A549 (cell line): ENCODE measurements around the gene NUDT14. TPM values are rescaled to one million over a fixed set of nuclear protein-coding genes. Genes with fewer than 3 reads are reported as not detected.
A peak's percentile ranks its signal among the peaks of the same experiment; 100 is the strongest.

Source experiments
- ATAC-seq, 2 experiments: fragments of 200-7000 bp in 1 of 2; fragments of >200 bp in 1 of 2; cut with Nextera tagmentation in 1 of 2; cut with Tn5 transposase in 1 of 2; 3 replicates each; pipeline versions ENCODE4 v1.8.0 to v1.9.1; 2018 to 2020; ENCODE audit warnings: mild to moderate bottlenecking in 1 of 2, moderate library complexity in 1 of 2
- CTCF ChIA-PET: fragments of 300-600 bp; sonication (Branson Sonifier 250); formaldehyde crosslinking; extraction: SDS; loops from one replicate; lab custom pipeline; 2021; ENCODE audit warnings: antibody characterized with exemption, inconsistent platforms; lab: Yijun Ruan, JAX
- POLR2A ChIA-PET: fragments of 350-600 bp; formaldehyde crosslinking; extraction: SDS; loops from one replicate; lab custom pipeline; 2021; ENCODE audit warnings: antibody characterized with exemption, inconsistent platforms; lab: Yijun Ruan, JAX
- DNase-seq, 2 experiments: peaks; one replicate each; pipeline versions ENCODE4 v3.0.0 to v3.0.0-alpha.2; 2011 to 2016; ENCODE audit warnings: low read depth in 1 of 2, low spot score in 1 of 2
- FAIRE-seq: peaks from 2 replicates; lab custom pipeline; 2011; peaks lifted over from hg19 to GRCh38; lab: Jason Lieb, UNC
- H3K27ac ChIP-seq, 2 experiments: fragments of >200 bp; sonication (Bioruptor Twin); formaldehyde crosslinking; 3 replicates each; pipeline ENCODE4 v1.5.1; 2016 to 2017
- H3K4me1 ChIP-seq: fragments of >200 bp; sonication (Bioruptor Twin); formaldehyde crosslinking; 3 replicates; pipeline ENCODE4 v1.6.1; 2016
- H3K4me2 ChIP-seq: fragments of >200 bp; sonication (Bioruptor Twin); formaldehyde crosslinking; 3 replicates; pipeline ENCODE4 v1.6.1; 2016
- H3K4me3 ChIP-seq: fragments of >200 bp; sonication (Bioruptor Twin); formaldehyde crosslinking; 3 replicates; pipeline ENCODE4 v1.5.1; 2016
- H3K9me3 ChIP-seq: fragments of >200 bp; sonication (Bioruptor Twin); formaldehyde crosslinking; 3 replicates; pipeline ENCODE4 v1.6.1; 2016
- BHLHE40 ChIP-seq: IDR thresholded peaks from 2 replicates; pipeline ENCODE4 v1.6.1; 2012; ENCODE audit warnings: low read depth, low read length, inconsistent platforms
- CBX2 ChIP-seq: fragments of 200-600 bp; sonication (generic); IDR thresholded peaks from 2 replicates; pipeline ENCODE4 v1.6.1; 2016; ENCODE audit warnings: low read depth, mild to moderate bottlenecking, borderline replicate concordance
- CEBPB ChIP-seq, 2 experiments: fragments of >200 bp in 1 of 2; sonication (Bioruptor Twin) in 1 of 2; formaldehyde crosslinking in 1 of 2; IDR thresholded peaks; 2 replicates each; pipeline ENCODE4 v1.6.1; 2012 to 2016
- CHD4 ChIP-seq: fragments of 200-600 bp; sonication (generic); IDR thresholded peaks from 2 replicates; pipeline ENCODE4 v1.6.1; 2016; ENCODE audit warnings: antibody characterized with exemption, mild to moderate bottlenecking, borderline replicate concordance
- EHMT2 ChIP-seq: fragments of 200-600 bp; sonication (generic); IDR thresholded peaks from 2 replicates; pipeline ENCODE4 v1.6.1; 2016; ENCODE audit warnings: antibody characterized with exemption, low read depth, mild to moderate bottlenecking, moderate library complexity
- ESRRA ChIP-seq: fragments of 150-350 bp; IDR thresholded peaks from 2 replicates; pipeline ENCODE4 v1.6.1; 2014; ENCODE audit warnings: mild to moderate bottlenecking, low read length, borderline replicate concordance
- HDAC2 ChIP-seq: fragments of 200-600 bp; sonication (generic); IDR thresholded peaks from 2 replicates; pipeline ENCODE4 v1.6.1; 2016
- HEYL ChIP-seq: fragments of 250-450 bp; sonication (Bioruptor Pico); IDR thresholded peaks from 2 replicates; pipeline ENCODE4 v1.8.0; 2021; ENCODE audit warnings: mild to moderate bottlenecking, moderate library complexity
- HOXA7 ChIP-seq: fragments of 250-450 bp; sonication (Bioruptor Pico); IDR thresholded peaks from 2 replicates; pipeline ENCODE4 v1.5.0; 2020; ENCODE audit warnings: mild to moderate bottlenecking, moderate library complexity
- HOXB5 ChIP-seq: fragments of 250-450 bp; sonication (Bioruptor Pico); IDR thresholded peaks from 2 replicates; pipeline ENCODE4 v1.5.0; 2020; ENCODE audit warnings: mild to moderate bottlenecking, moderate library complexity
- JUN ChIP-seq, 2 experiments: fragments of >200 bp; sonication (Bioruptor Twin); formaldehyde crosslinking; IDR thresholded peaks; 2 replicates in 1 of 2; 3 replicates in 1 of 2; pipeline ENCODE4 v1.6.1; 2016 to 2017
- KDM5A ChIP-seq: fragments of 200-600 bp; sonication (generic); IDR thresholded peaks from 2 replicates; pipeline ENCODE4 v1.6.1; 2016; ENCODE audit warnings: antibody characterized with exemption, mild to moderate bottlenecking
- MAFK ChIP-seq: fragments of 450-650 bp; IDR thresholded peaks from 2 replicates; pipeline ENCODE4 v1.6.1; 2014; ENCODE audit not compliant: partially characterized antibody
- MAZ ChIP-seq: fragments of 150-350 bp; IDR thresholded peaks from 2 replicates; pipeline ENCODE4 v1.6.1; 2014; ENCODE audit warnings: antibody characterized with exemption, low read depth, low read length, borderline replicate concordance
- PHF8 ChIP-seq: fragments of 200-600 bp; sonication (generic); IDR thresholded peaks from 2 replicates; pipeline ENCODE4 v1.6.1; 2016; ENCODE audit warnings: low read depth, mild to moderate bottlenecking, antibody characterized with exemption, moderate library complexity, borderline replicate concordance
- RCOR1 ChIP-seq: fragments of 150-350 bp; IDR thresholded peaks from 2 replicates; pipeline ENCODE4 v1.6.1; 2014; ENCODE audit warnings: antibody characterized with exemption, low read length, low read depth
- RFX5 ChIP-seq: fragments of 450-650 bp; IDR thresholded peaks from 2 replicates; pipeline ENCODE4 v1.7.1; 2014; ENCODE audit warnings: antibody characterized with exemption, mild to moderate bottlenecking, moderate library complexity
- TFCP2L1 ChIP-seq: fragments of 250-450 bp; sonication (Bioruptor Pico); IDR thresholded peaks from 2 replicates; pipeline ENCODE4 v1.5.0; 2021; ENCODE audit warnings: mild to moderate bottlenecking
- ZNF302 ChIP-seq: fragments of 250-450 bp; sonication (Bioruptor Pico); IDR thresholded peaks from 2 replicates; pipeline ENCODE4 v1.9.0; 2021; ENCODE audit warnings: inconsistent platforms, mild to moderate bottlenecking, moderate library complexity
- whole genome bisulfite sequencing: methylation state at CpG from one replicate; pipeline ENCODE4 v1.1.6; 2017; ENCODE audit errors: missing lambda C conversion rate; 5-methylcytosine and 5-hydroxymethylcytosine counted together
- polyA plus RNA-seq, 4 experiments: library from polyadenylated mRNA; depleted of rRNA in 3 of 4; stranded (reverse); fragments of >200 nt; fragmentation: RNase III in 1 of 4; extraction: RNeasy Plus Mini Kit Qiagen cat#74134 plus additional on column Dnase treatment in 1 of 4; gene quantifications; 2 replicates in 3 of 4; 3 replicates in 1 of 4; pipeline ENCODE4 v1.2.3, GENCODE V29; 2011 to 2017
- TF ChIP-seq, protein P1 (sequence below): fragments of >200 bp; sonication (Bioruptor Twin); formaldehyde crosslinking; IDR thresholded peaks from 2 replicates; pipeline ENCODE4 v1.6.1; 2016
- TF ChIP-seq, protein P2 (sequence below): IDR thresholded peaks from 2 replicates; pipeline ENCODE4 v1.6.1; 2012
- TF ChIP-seq, protein P3 (sequence below): fragments of 150-350 bp; IDR thresholded peaks from 2 replicates; pipeline ENCODE4 v1.6.1; 2014; ENCODE audit warnings: low read depth, mild to moderate bottlenecking, low read length
- TF ChIP-seq, protein P4 (sequence below): IDR thresholded peaks from 2 replicates; pipeline ENCODE4 v1.6.1; 2012; ENCODE audit warnings: low read depth, borderline replicate concordance
- TF ChIP-seq, protein P5 (sequence below): IDR thresholded peaks from 2 replicates; pipeline ENCODE4 v1.6.1; 2012
- TF ChIP-seq, protein P6 (sequence below): fragments of 250-450 bp; sonication (Bioruptor Pico); IDR thresholded peaks from 2 replicates; pipeline ENCODE4 v1.5.0; 2021; ENCODE audit warnings: mild to moderate bottlenecking, moderate library complexity, borderline replicate concordance

NUDT14 gene
- polyA plus RNA-seq, 2 of the 4 experiments (the other 2 are of a cell fraction), result 12.6 to 30.7 TPM

DNA sequence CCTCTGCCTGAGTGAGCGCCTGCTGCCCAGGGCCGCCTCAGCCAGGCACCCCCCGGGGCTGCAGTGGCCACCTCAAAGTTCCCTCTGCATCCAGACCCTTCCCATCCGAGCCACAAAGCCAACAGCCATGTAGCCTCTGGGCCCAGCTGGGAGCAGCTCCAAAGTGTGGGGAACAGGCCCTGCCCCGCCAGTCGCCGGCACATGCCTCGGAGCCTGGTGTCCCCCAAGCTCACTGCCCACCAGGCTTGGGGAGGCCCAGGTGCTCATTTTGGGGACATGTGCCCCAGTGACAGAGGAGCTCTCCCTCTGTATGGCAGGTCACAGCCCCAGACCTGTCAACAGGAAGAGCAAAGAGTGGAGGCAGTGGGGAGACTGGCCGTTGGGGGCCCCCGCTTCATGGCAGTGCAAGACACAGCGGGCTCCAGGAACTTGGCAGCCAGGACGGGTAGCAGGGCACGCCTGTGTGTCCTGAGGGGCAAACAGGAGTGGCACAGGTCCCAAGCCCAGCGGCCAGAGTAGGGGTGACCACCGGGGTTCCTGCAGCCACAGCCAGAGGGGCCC, 42.5 kb downstream of the NUDT14 start:
- CTCF ChIA-PET, result interaction anchor here (1.4 to 1.5 kb wide), 2 partner anchors 15 to 48 kb away, joined by 3 to 5 read pairs; no protein-coding TSS in a partner anchor
- no peak for ATAC-seq
- Histone ChIP-seq H3K27ac (no peak overlapping the region), H3K4me3 (no peak overlapping the region), H3K4me2 (no peak overlapping the region)
- DNase-seq, result no peak
- no peak for FAIRE-seq
- TF ChIP-seq ZNF302, result no peak
- TF ChIP-seq MAZ, result no peak
- no peak for TF ChIP-seq CHD4
- TF ChIP-seq JUN (IDR thresholded peaks at IDR 0.05), result no peak
- no peak for TF ChIP-seq ESRRA
- TF ChIP-seq, protein P1, sequence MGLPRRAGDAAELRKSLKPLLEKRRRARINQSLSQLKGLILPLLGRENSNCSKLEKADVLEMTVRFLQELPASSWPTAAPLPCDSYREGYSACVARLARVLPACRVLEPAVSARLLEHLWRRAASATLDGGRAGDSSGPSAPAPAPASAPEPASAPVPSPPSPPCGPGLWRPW, result no peak
- TF ChIP-seq CEBPB (IDR thresholded peaks at IDR 0.05), result no peak
- TF ChIP-seq HEYL (CRISPR knock-in tag), result no peak
- TF ChIP-seq EHMT2, result no peak
- TF ChIP-seq, protein P2, sequence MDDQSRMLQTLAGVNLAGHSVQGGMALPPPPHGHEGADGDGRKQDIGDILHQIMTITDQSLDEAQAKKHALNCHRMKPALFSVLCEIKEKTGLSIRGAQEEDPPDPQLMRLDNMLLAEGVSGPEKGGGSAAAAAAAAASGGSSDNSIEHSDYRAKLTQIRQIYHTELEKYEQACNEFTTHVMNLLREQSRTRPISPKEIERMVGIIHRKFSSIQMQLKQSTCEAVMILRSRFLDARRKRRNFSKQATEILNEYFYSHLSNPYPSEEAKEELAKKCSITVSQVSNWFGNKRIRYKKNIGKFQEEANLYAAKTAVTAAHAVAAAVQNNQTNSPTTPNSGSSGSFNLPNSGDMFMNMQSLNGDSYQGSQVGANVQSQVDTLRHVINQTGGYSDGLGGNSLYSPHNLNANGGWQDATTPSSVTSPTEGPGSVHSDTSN, result no peak
- no peak for TF ChIP-seq KDM5A
- no peak for TF ChIP-seq BHLHE40
- TF ChIP-seq MAFK, result no peak
- TF ChIP-seq, protein P3, sequence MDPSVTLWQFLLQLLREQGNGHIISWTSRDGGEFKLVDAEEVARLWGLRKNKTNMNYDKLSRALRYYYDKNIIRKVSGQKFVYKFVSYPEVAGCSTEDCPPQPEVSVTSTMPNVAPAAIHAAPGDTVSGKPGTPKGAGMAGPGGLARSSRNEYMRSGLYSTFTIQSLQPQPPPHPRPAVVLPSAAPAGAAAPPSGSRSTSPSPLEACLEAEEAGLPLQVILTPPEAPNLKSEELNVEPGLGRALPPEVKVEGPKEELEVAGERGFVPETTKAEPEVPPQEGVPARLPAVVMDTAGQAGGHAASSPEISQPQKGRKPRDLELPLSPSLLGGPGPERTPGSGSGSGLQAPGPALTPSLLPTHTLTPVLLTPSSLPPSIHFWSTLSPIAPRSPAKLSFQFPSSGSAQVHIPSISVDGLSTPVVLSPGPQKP, result no peak
- TF ChIP-seq, all 56 proteins: peak for 0
- 94% methylated on average over 6 of the region's 15 CpGs for WGBS
- H3K9me3 ChIP-seq, result peaks cover 21% of the 10 kb centered on the region
- POLR2A ChIA-PET, result no interaction called here
- H3K4me1 ChIP-seq, result no peaks in the 10 kb centered on the region

DNA sequence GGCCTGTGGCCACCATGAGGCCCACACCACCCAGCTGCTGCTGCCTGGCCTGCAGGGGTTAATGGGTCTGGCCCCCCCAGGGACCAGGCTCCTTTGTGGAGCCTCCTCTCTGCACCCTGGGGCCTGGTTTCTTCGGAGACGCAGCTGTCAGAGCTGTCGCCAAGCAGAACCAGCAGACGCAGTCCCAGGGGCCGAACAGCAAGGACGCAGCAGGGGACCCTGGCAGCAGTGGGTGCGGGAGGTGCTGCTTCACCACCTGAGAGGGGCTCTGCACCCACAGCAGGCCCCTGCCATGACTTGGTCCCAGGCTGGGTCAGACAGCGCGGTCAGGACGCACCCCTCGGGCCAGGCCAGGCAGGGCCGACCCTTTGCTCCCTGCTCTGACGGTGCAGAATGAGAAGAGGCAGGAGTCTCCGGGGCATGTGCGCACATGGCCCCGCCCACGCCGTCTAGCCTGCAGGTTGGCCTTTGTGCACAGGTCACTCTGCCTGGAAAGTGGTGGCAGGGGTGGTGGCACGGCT, 43.0 kb downstream of the NUDT14 start:
- Histone ChIP-seq H3K4me3 (no peak overlapping the region), H3K4me2 (no peak overlapping the region), H3K9me3 (peaks cover 21% of the 10 kb centered on the region), H3K27ac (no peak overlapping the region), H3K4me1 (no peaks in the 10 kb centered on the region)
- WGBS, result 82% methylated on average over 8 of the region's 19 CpGs
- ChIA-PET CTCF (interaction anchor here (1.3 to 1.5 kb wide), 3 partner anchors 12 to 47 kb away, joined by 3 to 5 read pairs (median 5); no protein-coding TSS in a partner anchor), POLR2A (no interaction called here)
- DNase-seq (no peak), ATAC-seq (peak in 1 of 2 experiments; percentile 27; a peak in 2 of 6 replicates), FAIRE-seq (no peak)
- no peak for TF ChIP-seq HEYL (CRISPR knock-in tag)

DNA sequence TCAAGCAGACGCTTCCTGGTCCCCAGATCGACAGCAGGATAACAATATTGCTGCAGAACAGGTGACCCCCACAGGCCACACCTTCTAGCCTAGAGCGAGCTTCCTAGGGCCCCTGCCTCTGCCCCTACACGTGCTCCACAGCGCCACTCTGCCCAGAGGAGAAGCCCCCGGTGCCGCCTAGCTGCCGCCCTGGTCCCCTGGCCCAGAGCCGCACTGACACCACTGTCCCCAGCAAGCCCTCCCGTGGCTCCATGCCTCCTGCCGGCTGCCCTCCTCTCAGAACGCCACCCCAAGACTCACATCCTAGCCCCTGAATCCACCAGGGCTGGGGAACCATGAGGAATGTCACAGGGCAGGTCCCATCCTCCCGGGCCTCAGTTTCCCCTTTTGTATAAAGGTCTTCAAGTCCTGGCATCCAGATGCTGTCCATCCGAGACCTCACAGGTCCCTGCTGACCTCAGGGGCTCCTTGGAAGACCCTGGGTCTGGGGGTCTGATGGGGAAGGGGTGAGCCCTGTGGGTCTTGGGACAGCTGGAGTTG, 43.6 kb downstream of the NUDT14 start:
- H3K4me1 ChIP-seq, result no peaks in the 10 kb centered on the region
- FAIRE-seq (no peak), DNase-seq (no peak), ATAC-seq (no peak)
- POLR2A ChIA-PET, result no interaction called here
- CTCF ChIA-PET, result interaction anchor here (1.3 to 1.5 kb wide), 3 partner anchors 11 to 47 kb away, joined by 3 to 5 read pairs (median 5); no protein-coding TSS in a partner anchor
- H3K27ac ChIP-seq, result no peak overlapping the region
- H3K4me3 ChIP-seq, result no peak overlapping the region
- WGBS, result 79% methylated on average over 14 of the region's 14 CpGs
- peaks cover 21% of the 10 kb centered on the region for H3K9me3 ChIP-seq
- H3K4me2 ChIP-seq, result no peak overlapping the region
- TF ChIP-seq ESRRA (no peak), CBX2 (no peak), CEBPB (IDR thresholded peaks at IDR 0.05) (no peak), JUN (IDR thresholded peaks at IDR 0.05) (no peak), PHF8 (no peak), MAZ (no peak), HDAC2 (no peak), TFCP2L1 (CRISPR knock-in tag) (no peak), HOXB5 (no peak), RFX5 (no peak), RCOR1 (no peak), KDM5A (no peak), HOXA7 (no peak)
- TF ChIP-seq, protein P4, sequence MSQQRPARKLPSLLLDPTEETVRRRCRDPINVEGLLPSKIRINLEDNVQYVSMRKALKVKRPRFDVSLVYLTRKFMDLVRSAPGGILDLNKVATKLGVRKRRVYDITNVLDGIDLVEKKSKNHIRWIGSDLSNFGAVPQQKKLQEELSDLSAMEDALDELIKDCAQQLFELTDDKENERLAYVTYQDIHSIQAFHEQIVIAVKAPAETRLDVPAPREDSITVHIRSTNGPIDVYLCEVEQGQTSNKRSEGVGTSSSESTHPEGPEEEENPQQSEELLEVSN, result no peak
- TF ChIP-seq, protein P5, sequence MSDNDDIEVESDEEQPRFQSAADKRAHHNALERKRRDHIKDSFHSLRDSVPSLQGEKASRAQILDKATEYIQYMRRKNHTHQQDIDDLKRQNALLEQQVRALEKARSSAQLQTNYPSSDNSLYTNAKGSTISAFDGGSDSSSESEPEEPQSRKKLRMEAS, result no peak
- TF ChIP-seq, protein P6, sequence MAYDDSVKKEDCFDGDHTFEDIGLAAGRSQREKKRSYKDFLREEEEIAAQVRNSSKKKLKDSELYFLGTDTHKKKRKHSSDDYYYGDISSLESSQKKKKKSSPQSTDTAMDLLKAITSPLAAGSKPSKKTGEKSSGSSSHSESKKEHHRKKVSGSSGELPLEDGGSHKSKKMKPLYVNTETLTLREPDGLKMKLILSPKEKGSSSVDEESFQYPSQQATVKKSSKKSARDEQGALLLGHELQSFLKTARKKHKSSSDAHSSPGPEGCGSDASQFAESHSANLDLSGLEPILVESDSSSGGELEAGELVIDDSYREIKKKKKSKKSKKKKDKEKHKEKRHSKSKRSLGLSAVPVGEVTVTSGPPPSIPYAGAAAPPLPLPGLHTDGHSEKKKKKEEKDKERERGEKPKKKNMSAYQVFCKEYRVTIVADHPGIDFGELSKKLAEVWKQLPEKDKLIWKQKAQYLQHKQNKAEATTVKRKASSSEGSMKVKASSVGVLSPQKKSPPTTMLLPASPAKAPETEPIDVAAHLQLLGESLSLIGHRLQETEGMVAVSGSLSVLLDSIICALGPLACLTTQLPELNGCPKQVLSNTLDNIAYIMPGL, result no peak
- TF ChIP-seq, protein P3, result no peak
- TF ChIP-seq, protein P1, result no peak
